Fibroblast of skin of abdomen (primary cell): ENCODE data around the gene HSPG2.
"Not testable (repeated sequence)": the region's sequence is repeated elsewhere in the genome, so short reads cannot be mapped to it uniquely, and the experiment has no call there.

ENCODE experiments used
- DNase-seq: peaks from one replicate; pipeline ENCODE4 v3.0.0-alpha.2; 2013

Gene HSPG2

GRCh38 chr1:21931171-21932093 lies 5.7 kb downstream of the HSPG2 start:
- DNase-seq, result peak; percentile 89

GRCh38 chr1:21930629-21931170 lies 6.4 kb downstream of the HSPG2 start:
- no peak for DNase-seq

- no peak for DNase-seq
Observed at GRCh38 chr1:21930080-21930571, 7.0 kb downstream of the HSPG2 start.

- DNase-seq, result no peak
Observed at GRCh38 chr1:21927533-21928237, 9.4 kb downstream of the HSPG2 start.

GRCh38 chr1:21926814-21927532 lies 10.1 kb downstream of the HSPG2 start:
- DNase-seq, result peak; percentile 90

GRCh38 chr1:21926065-21926464 lies 11.0 kb downstream of the HSPG2 start:
- DNase-seq, result no peak

- DNase-seq, result no peak
Observed at GRCh38 chr1:21925334-21925940, 11.7 kb downstream of the HSPG2 start.

GRCh38 chr1:21924503-21925005 lies 12.6 kb downstream of the HSPG2 start:
- DNase-seq, result no peak

GRCh38 chr1:21922090-21923013 lies 14.8 kb downstream of the HSPG2 start:
- no peak for DNase-seq

- no peak for DNase-seq
Observed at GRCh38 chr1:21921100-21921875, 15.8 kb downstream of the HSPG2 start.

- peak; percentile 75 for DNase-seq
Observed at GRCh38 chr1:21919520-21919919, 17.6 kb downstream of the HSPG2 start.

GRCh38 chr1:21917239-21917631 lies 19.9 kb downstream of the HSPG2 start:
- DNase-seq, result not testable (repeated sequence)

- DNase-seq, result no peak
Observed at GRCh38 chr1:21916447-21917238, 20.5 kb downstream of the HSPG2 start.

GRCh38 chr1:21914880-21915640 lies 22.1 kb downstream of the HSPG2 start:
- no peak for DNase-seq

- DNase-seq, result no peak
Observed at GRCh38 chr1:21914450-21914849, 22.7 kb downstream of the HSPG2 start.

- DNase-seq, result no peak
Observed at GRCh38 chr1:21913763-21914162, 23.3 kb downstream of the HSPG2 start.

GRCh38 chr1:21913258-21913657 lies 23.9 kb downstream of the HSPG2 start:
- DNase-seq, result no peak

GRCh38 chr1:21912038-21912758 lies 24.9 kb downstream of the HSPG2 start:
- no peak for DNase-seq
